Measurements from ENCODE around the gene ITPKC. TPM values are rescaled to one million over a fixed set of nuclear protein-coding genes. Genes with fewer than 3 reads are reported as not detected.

The ITPKC gene
- total RNA-seq, 1 donor from 2014 or later, result 92.6 TPM

- H3K27me3 ChIP-seq, result no peaks in the 10 kb centered on the region
- TF ChIP-seq CTCF (IDR thresholded peaks at IDR 0.05) (no peak), POLR2AphosphoS5 (IDR thresholded peaks at IDR 0.05; ENCODE audit: insufficient read depth in 1 of 2, low read depth in 1 of 2) (no peak), POLR2A (IDR thresholded peaks at IDR 0.05) (no peak)
- no peaks in the 10 kb centered on the region for H3K9me3 ChIP-seq
- H3K36me3 ChIP-seq, result no peaks in the 10 kb centered on the region
- intact Hi-C loops (cut with DNase I), result no loop called here
- no peak for DNase-seq (ENCODE audit: extremely low spot score in 2 of 2)
- H3K27ac ChIP-seq, result peak overlapping the region; percentile 86
- peaks cover 46% of the 10 kb centered on the region for H3K4me1 ChIP-seq
- no peak overlapping the region for H3K4me3 ChIP-seq
Measured at GRCh38 chr19:40692212-40692551, 24.7 kb upstream of the ITPKC start.

DNA sequence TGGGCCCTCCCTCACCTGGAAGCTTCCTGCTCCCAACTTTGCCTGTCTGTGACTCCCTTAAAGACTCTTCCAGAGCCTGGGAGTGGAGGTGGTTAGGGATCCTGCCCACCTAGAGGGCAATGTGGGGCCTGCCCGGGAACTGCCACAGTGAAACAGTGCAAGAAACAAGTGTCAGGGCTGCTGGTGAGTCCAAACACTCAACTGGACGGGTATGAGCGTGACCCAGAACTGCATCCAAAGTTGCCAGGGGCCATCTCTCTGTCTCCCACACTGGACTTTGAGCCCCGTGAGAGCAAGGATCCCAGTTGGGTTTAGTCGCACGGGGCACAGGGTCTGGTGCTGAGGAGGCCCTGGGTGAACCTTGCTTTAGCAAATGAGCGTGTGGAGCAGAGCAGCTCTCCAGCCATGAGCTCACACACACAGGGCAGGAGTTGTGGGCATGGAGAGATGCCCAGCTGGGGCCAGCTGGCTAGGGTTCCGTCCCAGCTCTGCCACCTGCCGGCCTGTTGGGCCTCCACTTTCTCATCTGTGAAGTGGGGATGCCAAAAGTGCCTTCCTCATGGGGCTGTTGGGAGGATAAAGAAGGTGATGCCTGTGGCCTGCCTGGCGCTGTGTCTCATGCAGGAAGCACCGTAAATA, 23.6 kb upstream of the ITPKC start:
- DNase-seq (ENCODE audit: extremely low spot score in 2 of 2), result no peak
- Histone ChIP-seq H3K27ac (no peak overlapping the region), H3K9me3 (no peaks in the 10 kb centered on the region), H3K4me3 (no peak overlapping the region), H3K4me1 (peaks cover 35% of the 10 kb centered on the region), H3K36me3 (no peaks in the 10 kb centered on the region), H3K27me3 (no peaks in the 10 kb centered on the region)
- TF ChIP-seq POLR2AphosphoS5 (IDR thresholded peaks at IDR 0.05; ENCODE audit: insufficient read depth in 1 of 2, low read depth in 1 of 2) (no peak), CTCF (IDR thresholded peaks at IDR 0.05) (no peak), POLR2A (IDR thresholded peaks at IDR 0.05) (no peak)
- intact Hi-C loops (cut with DNase I), result no loop called here

- Histone ChIP-seq H3K9me3 (no peaks in the 10 kb centered on the region), H3K27ac (no peak overlapping the region), H3K27me3 (no peaks in the 10 kb centered on the region), H3K4me3 (no peak overlapping the region), H3K36me3 (no peaks in the 10 kb centered on the region), H3K4me1 (peaks cover 29% of the 10 kb centered on the region)
- no peak for TF ChIP-seq POLR2A (IDR thresholded peaks at IDR 0.05)
- TF ChIP-seq POLR2AphosphoS5 (IDR thresholded peaks at IDR 0.05; ENCODE audit: insufficient read depth in 1 of 2, low read depth in 1 of 2), result no peak
- TF ChIP-seq CTCF (IDR thresholded peaks at IDR 0.05), result no peak
- intact Hi-C loops (cut with DNase I), result no loop called here
- no peak for DNase-seq (ENCODE audit: extremely low spot score in 2 of 2)
Measured at GRCh38 chr19:40693896-40694295, 23.0 kb upstream of the ITPKC start.

DNA sequence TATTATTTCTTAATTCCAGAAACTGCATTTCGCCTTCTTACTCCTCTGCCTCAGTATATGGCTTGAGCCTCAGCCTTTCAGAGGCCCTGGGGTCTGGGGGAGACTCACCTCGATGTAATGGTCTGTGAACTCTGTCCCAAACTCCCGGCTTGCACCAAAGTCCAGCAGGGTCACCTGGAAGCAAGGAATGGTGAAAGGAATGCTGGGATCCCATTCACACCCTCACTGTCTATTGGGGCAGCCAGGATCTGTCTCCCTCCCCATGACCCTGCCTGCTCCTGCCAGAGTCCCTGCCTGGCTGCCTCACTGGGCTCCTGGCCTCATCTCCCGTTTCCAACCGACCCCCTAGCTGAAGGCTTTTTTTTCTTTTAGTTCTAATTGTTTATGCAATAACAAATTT, 21.0 kb upstream of the ITPKC start:
- no peak for TF ChIP-seq CTCF (IDR thresholded peaks at IDR 0.05)
- TF ChIP-seq POLR2AphosphoS5 (IDR thresholded peaks at IDR 0.05; ENCODE audit: insufficient read depth in 1 of 2, low read depth in 1 of 2), result no peak
- peaks cover 0 to 7% of the 10 kb centered on the region in 2 donors for H3K36me3 ChIP-seq
- H3K27me3 ChIP-seq, result no peaks in the 10 kb centered on the region
- intact Hi-C loops (cut with DNase I), result no loop called here
- H3K9me3 ChIP-seq, result no peaks in the 10 kb centered on the region
- peaks cover 14% of the 10 kb centered on the region for H3K4me1 ChIP-seq
- DNase-seq (ENCODE audit: extremely low spot score in 2 of 2), result no peak
- H3K4me3 ChIP-seq, result no peak overlapping the region
- H3K27ac ChIP-seq, result no peak overlapping the region

DNA sequence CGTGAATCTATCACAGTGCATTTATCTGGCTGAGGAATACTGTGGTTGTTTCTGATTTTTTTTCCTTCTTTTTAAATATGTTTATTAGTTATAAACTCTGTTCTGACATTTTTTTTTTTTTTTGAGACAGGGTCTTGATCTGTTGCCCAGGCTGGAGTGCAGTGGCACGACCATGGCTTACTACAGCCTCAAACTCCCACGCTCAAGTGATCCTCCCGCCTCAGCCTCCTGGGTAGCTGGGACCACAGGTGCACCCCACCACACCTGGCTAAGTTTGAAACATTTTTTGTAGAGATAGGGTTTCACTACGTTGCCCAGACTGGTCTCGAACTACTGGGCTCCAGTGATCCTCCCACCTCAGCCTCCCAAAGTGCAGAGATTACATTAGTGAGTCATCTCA, 19.9 kb upstream of the ITPKC start:
- TF ChIP-seq POLR2A (IDR thresholded peaks at IDR 0.05), result no peak
- TF ChIP-seq POLR2AphosphoS5 (IDR thresholded peaks at IDR 0.05; ENCODE audit: insufficient read depth in 1 of 2, low read depth in 1 of 2), result no peak
- TF ChIP-seq CTCF (IDR thresholded peaks at IDR 0.05), result no peak
- Histone ChIP-seq H3K36me3 (peaks cover 0 to 18% of the 10 kb centered on the region in 2 donors), H3K27me3 (no peaks in the 10 kb centered on the region), H3K4me3 (no peak overlapping the region), H3K27ac (no peak overlapping the region), H3K4me1 (peaks cover 3% of the 10 kb centered on the region), H3K9me3 (no peaks in the 10 kb centered on the region)
- DNase-seq (ENCODE audit: extremely low spot score in 2 of 2), result no peak
- intact Hi-C loops (cut with DNase I), result no loop called here

Measured in vagina (tissue), 2 donors.